ENCODE data around the gene OTOP2.
"Not testable (repeated sequence)": the region's sequence is repeated elsewhere in the genome, so short reads cannot be mapped to it uniquely, and the experiment has no call there.

The OTOP2 gene

DNA sequence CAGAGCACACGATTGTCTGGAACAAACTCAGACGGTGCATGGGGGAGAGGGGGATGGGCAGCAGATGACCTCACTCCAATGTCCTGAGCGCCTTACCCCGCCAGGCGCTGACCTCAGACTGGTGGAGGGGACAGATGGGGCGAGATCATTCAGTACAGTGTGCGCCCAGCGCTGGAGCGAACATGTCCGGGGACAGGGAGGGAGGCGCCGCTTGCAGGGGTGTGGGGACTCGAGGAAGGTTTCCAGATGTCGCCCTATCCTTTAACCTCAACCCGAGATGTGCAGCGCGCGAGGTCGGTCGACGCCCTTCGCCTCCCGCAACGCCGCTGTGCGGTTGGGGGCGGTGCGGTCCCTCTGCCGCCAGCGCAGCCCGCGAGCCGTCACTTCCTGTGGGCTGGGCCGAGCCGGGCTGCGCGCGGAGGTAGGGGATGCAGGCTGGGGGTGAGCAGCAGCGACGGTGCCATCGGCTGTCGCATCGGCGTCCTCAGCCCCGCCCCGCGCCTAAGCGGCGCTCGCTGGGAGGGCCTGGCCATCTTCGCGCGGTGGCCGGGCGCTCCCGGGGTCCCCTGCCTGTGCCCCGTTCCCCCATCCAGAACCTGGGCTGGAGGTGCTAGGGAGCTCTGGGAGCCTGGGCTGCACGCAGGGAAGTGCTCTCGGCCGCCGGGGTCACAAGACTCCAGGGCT, 58.0 kb downstream of the OTOP2 start:
- Mint-ChIP-seq H3K27me3 (ENCODE audit: low read depth) (peaks cover 10% of the 10 kb centered on the region), H3K4me3 (peak overlapping the region; percentile 89 to 93 (median 91)), H3K4me1 (peaks cover 10% of the 10 kb centered on the region), H3K9me3 (no peaks in the 10 kb centered on the region), H3K36me3 (ENCODE audit: low read depth) (no peaks in the 10 kb centered on the region), H3K27ac (peak overlapping the region; percentile 37 to 91 (median 83))
- TF ChIP-seq, protein P1, sequence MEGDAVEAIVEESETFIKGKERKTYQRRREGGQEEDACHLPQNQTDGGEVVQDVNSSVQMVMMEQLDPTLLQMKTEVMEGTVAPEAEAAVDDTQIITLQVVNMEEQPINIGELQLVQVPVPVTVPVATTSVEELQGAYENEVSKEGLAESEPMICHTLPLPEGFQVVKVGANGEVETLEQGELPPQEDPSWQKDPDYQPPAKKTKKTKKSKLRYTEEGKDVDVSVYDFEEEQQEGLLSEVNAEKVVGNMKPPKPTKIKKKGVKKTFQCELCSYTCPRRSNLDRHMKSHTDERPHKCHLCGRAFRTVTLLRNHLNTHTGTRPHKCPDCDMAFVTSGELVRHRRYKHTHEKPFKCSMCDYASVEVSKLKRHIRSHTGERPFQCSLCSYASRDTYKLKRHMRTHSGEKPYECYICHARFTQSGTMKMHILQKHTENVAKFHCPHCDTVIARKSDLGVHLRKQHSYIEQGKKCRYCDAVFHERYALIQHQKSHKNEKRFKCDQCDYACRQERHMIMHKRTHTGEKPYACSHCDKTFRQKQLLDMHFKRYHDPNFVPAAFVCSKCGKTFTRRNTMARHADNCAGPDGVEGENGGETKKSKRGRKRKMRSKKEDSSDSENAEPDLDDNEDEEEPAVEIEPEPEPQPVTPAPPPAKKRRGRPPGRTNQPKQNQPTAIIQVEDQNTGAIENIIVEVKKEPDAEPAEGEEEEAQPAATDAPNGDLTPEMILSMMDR (IDR thresholded peaks at IDR 0.05; ENCODE audit: unreplicated experiment in 3 of 3) = no peak

DNA sequence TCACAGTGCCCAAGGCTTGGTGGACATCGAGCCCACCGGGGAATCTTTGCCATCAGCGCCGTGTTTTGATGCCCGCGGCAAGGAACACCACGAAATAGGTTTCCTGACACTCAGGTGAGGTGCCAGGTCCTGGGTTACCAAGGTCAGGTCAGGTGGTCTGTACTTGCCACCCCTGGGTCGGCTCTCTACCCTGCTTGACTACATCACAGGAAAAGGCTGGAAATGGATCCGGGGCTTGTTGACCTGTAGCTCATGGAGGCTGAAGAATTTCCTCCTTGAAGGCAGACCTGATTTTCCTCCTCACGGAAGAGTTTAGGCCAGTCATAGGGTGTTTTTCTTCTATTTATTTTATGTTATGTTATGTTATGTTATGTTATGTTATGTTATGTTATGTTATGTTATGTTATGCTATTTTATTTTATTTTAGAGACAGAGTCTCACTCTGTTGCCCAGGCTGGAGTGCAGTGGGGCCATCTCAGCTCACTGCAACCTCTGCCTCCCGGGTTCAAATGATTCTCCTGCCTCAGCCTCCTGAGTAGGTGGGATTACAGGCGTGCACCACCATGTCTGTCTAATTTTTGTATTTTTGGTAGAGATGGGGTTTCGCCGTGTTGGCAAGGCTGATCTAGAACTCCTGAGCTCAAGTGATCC, 58.7 kb downstream of the OTOP2 start:
- Mint-ChIP-seq H3K4me1 (peaks cover 11% of the 10 kb centered on the region), H3K4me3 (peak overlapping the region; percentile 82 to 93 (median 91)), H3K27ac (peak overlapping the region in 1 of 3 experiments; percentile 67)
- not testable (repeated sequence) for H3K9me3 Mint-ChIP-seq; H3K27me3 Mint-ChIP-seq (ENCODE audit: low read depth); H3K36me3 Mint-ChIP-seq (ENCODE audit: low read depth)
